Mesendoderm (in vitro differentiated cells): ENCODE measurements around the gene CFAP141.
"Not testable (repeated sequence)": the region's sequence is repeated elsewhere in the genome, so short reads cannot be mapped to it uniquely, and the experiment has no call there.

ENCODE experiments used
- DNase-seq: peaks from one replicate; pipeline ENCODE4 v3.0.0; 2013
- H2AK5ac ChIP-seq: 2 replicates; pipeline ENCODE4 v1.6.1; 2013; ENCODE audit warnings: low read length, inconsistent platforms
- H2BK120ac ChIP-seq: 2 replicates; pipeline ENCODE4 v1.6.1; 2013; ENCODE audit warnings: low read depth, mild to moderate bottlenecking, low read length, moderate library complexity, mixed read lengths
- H2BK15ac ChIP-seq: replicated peaks from 2 replicates; pipeline ENCODE4 v1.6.1; 2013; ENCODE audit warnings: low read depth, mild to moderate bottlenecking, moderate library complexity
- H2BK5ac ChIP-seq: 2 replicates; pipeline ENCODE4 v1.6.1; 2013; ENCODE audit warnings: low read length, inconsistent platforms
- H3K18ac ChIP-seq: 2 replicates; pipeline ENCODE4 v1.6.1; 2013; ENCODE audit warnings: mild to moderate bottlenecking, low read length, mixed read lengths
- H3K23ac ChIP-seq: one replicate; pipeline ENCODE4 v1.6.1; 2013; ENCODE audit warnings: low read length
- H3K27ac ChIP-seq: 2 replicates; pipeline ENCODE4 v1.5.1; 2013; ENCODE audit warnings: low read depth, mild to moderate bottlenecking, inconsistent platforms, low read length, moderate library complexity
- H3K27me3 ChIP-seq: 2 replicates; pipeline ENCODE4 v1.6.1; 2013; ENCODE audit warnings: low read length, control low read depth, mild to moderate bottlenecking, inconsistent platforms; ENCODE audit not compliant: insufficient read depth, poor library complexity
- H3K36me3 ChIP-seq: 2 replicates; pipeline ENCODE4 v1.6.1; 2013; ENCODE audit warnings: low read length, inconsistent platforms; ENCODE audit not compliant: control insufficient read depth, insufficient read depth
- H3K4ac ChIP-seq: one replicate; pipeline ENCODE4 v1.6.1; 2013; ENCODE audit warnings: low read depth, mild to moderate bottlenecking, low read length, moderate library complexity
- H3K4me1 ChIP-seq: 2 replicates; pipeline ENCODE4 v1.6.1; 2013; ENCODE audit warnings: low read depth, low read length, inconsistent platforms; ENCODE audit not compliant: control insufficient read depth
- H3K4me2 ChIP-seq: 2 replicates; pipeline ENCODE4 v1.6.1; 2013; ENCODE audit warnings: low read length
- H3K4me3 ChIP-seq: 2 replicates; pipeline ENCODE4 v1.5.1; 2013; ENCODE audit warnings: mild to moderate bottlenecking, low read length
- H3K56ac ChIP-seq: one replicate; pipeline ENCODE4 v1.6.1; 2013; ENCODE audit warnings: low read length
- H3K79me1 ChIP-seq: 2 replicates; pipeline ENCODE4 v1.6.1; 2013; ENCODE audit warnings: low read length, inconsistent platforms
- H3K79me2 ChIP-seq: 2 replicates; pipeline ENCODE4 v1.6.1; 2013; ENCODE audit warnings: mild to moderate bottlenecking, low read length; ENCODE audit not compliant: control insufficient read depth, insufficient read depth
- H3K9ac ChIP-seq: 2 replicates; pipeline ENCODE4 v1.6.1; 2013; ENCODE audit warnings: low read length, inconsistent platforms
- H4K5ac ChIP-seq: one replicate; pipeline ENCODE4 v1.6.1; 2013; ENCODE audit warnings: low read length
- H4K8ac ChIP-seq: one replicate; pipeline ENCODE4 v1.6.1; 2013; ENCODE audit warnings: low read depth, mild to moderate bottlenecking, control low read depth, low read length, moderate library complexity
- WGBS: extraction: QIAGEN DNeasy Blood & Tissue Kit; methylation state at CpG from one replicate; pipeline ENCODE4 v1.1.7; 2013; ENCODE audit warnings: low lambda C conversion rate, missing lambda C conversion rate; ENCODE audit not compliant: insufficient coverage; ENCODE audit errors: extremely low coverage; 5-methylcytosine and 5-hydroxymethylcytosine counted together

CFAP141 gene

GRCh38 chr1:154208677-154209388, 2.7 kb upstream of the CFAP141 start:
- no peaks in the 10 kb centered on the region for H3K79me2 ChIP-seq
- no peak overlapping the region for H3K18ac ChIP-seq
- no peak overlapping the region for H3K23ac ChIP-seq
- no CpG with 5 or more reads among the region's 5 CpGs for WGBS
- H2BK120ac ChIP-seq: no peak overlapping the region
- H3K36me3 ChIP-seq: peaks cover 14% of the 10 kb centered on the region
- no peak overlapping the region for H3K27ac ChIP-seq
- H3K79me1 ChIP-seq: no peaks in the 10 kb centered on the region
- no peak overlapping the region for H2BK5ac ChIP-seq
- no peak for DNase-seq
- H3K4ac ChIP-seq: no peak overlapping the region
- no peak overlapping the region for H4K5ac ChIP-seq
- H3K9ac ChIP-seq: no peak overlapping the region
- H2BK15ac ChIP-seq: no peak overlapping the region
- H3K4me1 ChIP-seq: no peaks in the 10 kb centered on the region
- H3K4me3 ChIP-seq: no peak overlapping the region
- no peak overlapping the region for H4K8ac ChIP-seq
- H3K56ac ChIP-seq: no peak overlapping the region
- H3K4me2 ChIP-seq: no peak overlapping the region
- H2AK5ac ChIP-seq: no peak overlapping the region
- H3K27me3 ChIP-seq: no peaks in the 10 kb centered on the region

GRCh38 chr1:154207262-154207661, 1.1 kb upstream of the CFAP141 start:
- Histone ChIP-seq H3K23ac (no peak overlapping the region), H3K4ac (no peak overlapping the region), H4K5ac (no peak overlapping the region), H3K79me2 (no peaks in the 10 kb centered on the region), H3K9ac (no peak overlapping the region), H3K4me1 (no peaks in the 10 kb centered on the region), H3K18ac (no peak overlapping the region), H2BK5ac (no peak overlapping the region), H3K27me3 (no peaks in the 10 kb centered on the region), H3K56ac (no peak overlapping the region), H2BK120ac (no peak overlapping the region), H3K4me2 (no peak overlapping the region), H3K27ac (no peak overlapping the region), H2BK15ac (no peak overlapping the region), H3K4me3 (no peak overlapping the region), H2AK5ac (no peak overlapping the region), H3K36me3 (peaks cover 7% of the 10 kb centered on the region), H3K79me1 (no peaks in the 10 kb centered on the region), H4K8ac (no peak overlapping the region)
- WGBS: no CpG with 5 or more reads among the region's 9 CpGs
- DNase-seq: no peak

GRCh38 chr1:154205778-154206177, 355 bp downstream of the CFAP141 start:
- H3K4me1 ChIP-seq, H3K4me3 ChIP-seq, H2AK5ac ChIP-seq, H3K27ac ChIP-seq, H3K79me2 ChIP-seq, DNase-seq, H2BK15ac ChIP-seq, H4K8ac ChIP-seq, H3K18ac ChIP-seq, H3K36me3 ChIP-seq, H3K4me2 ChIP-seq, H2BK5ac ChIP-seq, H3K79me1 ChIP-seq, H3K23ac ChIP-seq, H3K9ac ChIP-seq, H3K27me3 ChIP-seq, H2BK120ac ChIP-seq, H3K4ac ChIP-seq, H4K5ac ChIP-seq, H3K56ac ChIP-seq: not testable (repeated sequence)
- WGBS: no CpG with 5 or more reads among the region's 11 CpGs

- Histone ChIP-seq H2BK5ac (no peak overlapping the region), H2BK120ac (no peak overlapping the region), H3K4me3 (no peak overlapping the region), H3K79me1 (no peaks in the 10 kb centered on the region), H4K8ac (no peak overlapping the region), H3K4ac (no peak overlapping the region), H3K18ac (no peak overlapping the region), H3K56ac (no peak overlapping the region), H3K79me2 (no peaks in the 10 kb centered on the region), H4K5ac (no peak overlapping the region), H3K9ac (no peak overlapping the region), H3K27ac (no peak overlapping the region), H3K23ac (no peak overlapping the region), H3K4me1 (no peaks in the 10 kb centered on the region), H3K4me2 (no peak overlapping the region), H2BK15ac (no peak overlapping the region), H2AK5ac (no peak overlapping the region), H3K27me3 (no peaks in the 10 kb centered on the region), H3K36me3 (no peaks in the 10 kb centered on the region)
- peak; percentile 14 for DNase-seq
- no CpG with 5 or more reads among the region's 3 CpGs for WGBS
Measured at GRCh38 chr1:154199563-154199879, 6.6 kb downstream of the CFAP141 start.

- no peak overlapping the region for H3K23ac ChIP-seq
- H3K4me3 ChIP-seq: no peak overlapping the region
- H3K4me1 ChIP-seq: no peaks in the 10 kb centered on the region
- H3K27me3 ChIP-seq: no peaks in the 10 kb centered on the region
- no peaks in the 10 kb centered on the region for H3K36me3 ChIP-seq
- no peak overlapping the region for H2BK15ac ChIP-seq
- no peak overlapping the region for H2AK5ac ChIP-seq
- H4K8ac ChIP-seq: no peak overlapping the region
- H2BK5ac ChIP-seq: no peak overlapping the region
- H3K4ac ChIP-seq: no peak overlapping the region
- H3K56ac ChIP-seq: peak overlapping the region; percentile 2
- no peak overlapping the region for H3K27ac ChIP-seq
- no CpG with 5 or more reads among the region's 5 CpGs for WGBS
- peak; percentile 84 for DNase-seq
- H3K4me2 ChIP-seq: no peak overlapping the region
- H3K18ac ChIP-seq: no peak overlapping the region
- H4K5ac ChIP-seq: no peak overlapping the region
- H3K79me2 ChIP-seq: no peaks in the 10 kb centered on the region
- no peak overlapping the region for H2BK120ac ChIP-seq
- no peaks in the 10 kb centered on the region for H3K79me1 ChIP-seq
- no peak overlapping the region for H3K9ac ChIP-seq
Measured at GRCh38 chr1:154198756-154199562, 7.2 kb downstream of the CFAP141 start.
